AG10803 (cell line): ENCODE results near the gene CHMP6.

Experiments
- DNase-seq: peaks from one replicate; pipeline ENCODE4 v3.0.0; 2010; ENCODE audit warnings: low read depth
- H3K4me3 ChIP-seq: 2 replicates; pipeline ENCODE4 v1.5.1; 2011; ENCODE audit warnings: mild to moderate bottlenecking, low read length, control low read depth
- CTCF ChIP-seq: conservative IDR thresholded peaks from 2 replicates; pipeline ENCODE4 v1.5.1; 2011; ENCODE audit warnings: mild to moderate bottlenecking, low read length, control low read depth, inconsistent platforms

CHMP6 gene

GRCh38 chr17:81046770-81047359 lies 55.2 kb downstream of the CHMP6 start:
- no peak for DNase-seq
- H3K4me3 ChIP-seq, result no peak overlapping the region
- TF ChIP-seq CTCF, result no peak

GRCh38 chr17:81048827-81049371 lies 57.3 kb downstream of the CHMP6 start:
- DNase-seq, result no peak
- TF ChIP-seq CTCF, result no peak
- no peak overlapping the region for H3K4me3 ChIP-seq

GRCh38 chr17:81049372-81049911 lies 57.8 kb downstream of the CHMP6 start:
- DNase-seq, result no peak
- TF ChIP-seq CTCF, result no peak
- H3K4me3 ChIP-seq, result no peak overlapping the region
